GM21619 (cell line): ENCODE data around the gene ILDR1.
"Not testable (repeated sequence)": the region's sequence is repeated elsewhere in the genome, so short reads cannot be mapped to it uniquely, and the experiment has no call there.

Source experiments
- ATAC-seq: cut with Tn5 transposase; IDR thresholded peaks from one replicate; pipeline ENCODE4 v1.9.1; 2021; ENCODE audit not compliant: unreplicated experiment

The ILDR1 gene

DNA sequence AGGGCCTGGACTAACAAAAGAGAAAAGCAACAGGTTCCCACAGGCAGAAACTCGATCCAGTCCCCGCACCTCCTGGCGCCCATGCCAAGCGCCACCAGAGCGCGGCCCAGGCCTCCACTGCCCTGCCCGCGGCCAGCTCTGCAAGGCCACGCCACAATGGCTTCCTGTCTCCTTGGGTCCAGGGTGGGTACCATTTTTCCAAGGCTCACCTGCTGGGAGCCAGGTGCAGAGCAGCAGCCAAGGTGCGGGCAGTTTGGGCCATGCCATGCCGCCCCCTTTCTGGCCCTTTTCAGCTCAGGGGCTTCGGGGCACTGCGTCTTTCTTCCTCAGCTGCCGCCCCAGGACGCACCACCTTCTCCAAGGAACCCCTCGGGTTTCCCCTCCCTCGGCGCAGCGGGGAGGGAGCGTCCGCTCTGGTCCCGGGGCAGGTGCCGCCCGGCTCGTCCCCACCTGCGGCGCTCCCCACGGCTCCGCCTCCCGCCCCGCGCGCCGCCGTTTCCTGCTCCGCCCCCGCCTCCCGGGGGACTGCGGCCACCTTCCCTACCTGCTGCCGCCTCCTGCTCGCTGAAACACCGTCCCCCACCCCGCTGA, at the start of gene ILDR1:
TSS of gene ILDR1 (minus strand) at position 437 of the 591 bp plus-strand sequence. CDS start at position 267, 170 bp downstream.
- no peak for ATAC-seq

DNA sequence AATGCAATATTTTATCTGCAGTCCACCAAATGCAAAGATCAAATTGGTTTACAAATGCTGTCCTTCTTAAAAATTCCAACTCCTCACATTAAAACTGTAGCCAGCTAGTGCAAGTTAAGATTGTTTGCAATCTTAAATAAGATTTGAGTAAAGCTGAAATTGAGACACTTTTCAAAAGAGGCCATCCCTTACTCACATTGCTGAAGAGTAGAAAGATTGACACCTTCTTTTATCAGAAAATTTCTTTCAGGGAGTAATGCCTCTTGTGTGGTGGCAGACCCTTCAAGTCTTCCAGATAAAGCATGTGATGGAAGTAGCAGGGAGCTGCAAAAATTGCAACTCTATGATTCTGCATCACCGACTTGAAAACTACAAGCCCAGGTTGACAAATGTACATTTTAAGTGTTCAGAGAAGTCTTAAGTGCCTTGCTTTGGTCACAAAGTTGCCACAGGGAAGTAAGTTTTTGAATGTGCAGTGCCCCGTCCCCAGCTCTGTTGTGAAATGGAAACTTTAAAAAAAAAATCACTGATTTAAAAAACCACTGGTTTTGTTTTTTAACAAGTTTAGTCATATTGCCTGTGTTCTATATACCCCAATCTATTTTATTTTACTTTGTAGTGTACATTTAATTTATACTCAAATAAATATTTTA, 45.7 kb upstream of the ILDR1 start:
- ATAC-seq, result peak; percentile 18

GRCh38 chr3:122067214-122067550, 45.1 kb upstream of the ILDR1 start:
- peak; percentile 61 for ATAC-seq

GRCh38 chr3:122066331-122067213, 44.5 kb upstream of the ILDR1 start:
- ATAC-seq, result peak; percentile 11

- no peak for ATAC-seq
Measured at GRCh38 chr3:122064326-122064725, 42.3 kb upstream of the ILDR1 start.

- ATAC-seq, result no peak
Measured at GRCh38 chr3:122063908-122064307, 41.9 kb upstream of the ILDR1 start.

DNA sequence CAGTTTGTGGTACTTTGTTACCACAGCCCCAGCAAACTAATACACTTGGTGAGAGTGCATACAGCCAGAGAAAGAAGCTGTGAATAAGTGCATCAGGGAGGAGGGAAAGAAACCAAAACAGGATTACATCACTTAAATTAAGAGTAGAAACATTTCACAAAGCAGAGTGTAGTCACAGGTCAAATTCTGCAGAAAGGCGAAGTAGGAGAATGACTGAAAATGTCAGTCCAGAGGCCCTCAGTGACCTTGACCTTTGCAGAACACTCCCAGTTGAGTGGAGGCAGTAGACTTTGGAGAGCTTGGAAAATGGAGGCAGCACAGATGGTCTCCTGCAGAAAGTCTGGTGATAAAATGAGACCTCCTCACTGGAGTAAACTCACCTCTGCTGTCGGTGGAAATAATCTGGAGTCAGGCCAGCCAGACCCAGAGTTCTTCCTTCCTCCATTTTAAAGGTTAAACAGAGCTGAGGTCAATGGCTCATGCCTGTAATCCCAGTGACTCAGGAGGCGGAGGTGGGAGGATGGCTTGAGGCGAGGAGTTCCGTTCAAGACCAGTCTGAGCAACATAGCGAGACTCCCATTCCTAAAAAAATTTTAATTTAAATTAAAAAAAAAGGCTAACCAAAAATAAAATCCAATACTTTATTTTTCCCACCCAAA, 38.1 kb upstream of the ILDR1 start:
- no peak for ATAC-seq

GRCh38 chr3:122058294-122058693, 36.2 kb upstream of the ILDR1 start:
- ATAC-seq, result no peak

DNA sequence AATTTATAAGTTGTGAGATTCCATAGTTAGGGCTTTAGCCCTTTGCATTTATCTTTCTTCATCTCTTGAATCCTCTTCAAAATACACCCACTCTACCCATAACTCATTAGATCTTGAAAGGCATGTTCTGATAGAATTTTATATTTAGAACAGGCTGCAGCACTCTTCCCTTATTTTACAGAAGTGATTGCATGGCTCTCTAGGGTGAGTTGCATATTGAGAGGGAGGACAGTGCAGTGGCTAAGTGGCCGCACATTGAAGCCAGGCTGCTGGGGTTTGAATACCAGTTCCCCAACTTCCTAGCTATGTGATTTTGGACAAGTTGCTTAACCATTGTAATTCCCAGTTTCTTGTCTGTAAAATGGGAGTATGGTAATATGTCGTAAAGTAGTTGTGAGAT, 35.6 kb upstream of the ILDR1 start:
- ATAC-seq, result no peak

GRCh38 chr3:122055215-122055614, 33.2 kb upstream of the ILDR1 start, which contains the start of gene CD86:
CD86 (plus strand) TSS chr3:122055362; CDS start chr3:122055490, 128 bp downstream.
- peak; percentile 78 for ATAC-seq

GRCh38 chr3:122052968-122053367, 30.9 kb upstream of the ILDR1 start:
- peak; percentile 44 for ATAC-seq

DNA sequence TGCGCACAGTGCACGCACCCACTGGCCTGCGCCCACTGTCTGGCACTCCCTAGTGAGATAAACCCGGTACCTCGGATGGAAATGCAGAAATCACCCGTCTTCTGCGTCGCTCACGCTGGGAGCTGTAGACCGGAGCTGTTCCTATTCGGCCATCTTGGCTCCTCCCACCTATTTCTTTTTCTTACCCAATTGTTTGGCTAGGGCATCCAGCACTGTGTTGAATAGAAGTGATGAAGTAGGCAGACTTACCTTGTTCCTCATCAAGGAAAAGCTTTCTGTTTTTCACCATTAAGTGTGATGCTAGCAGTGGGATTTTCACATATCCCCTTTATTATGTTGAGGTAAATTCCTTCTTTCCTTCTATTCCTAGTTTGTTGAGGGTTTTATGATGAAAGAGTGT, 25.7 kb upstream of the ILDR1 start:
- ATAC-seq, result not testable (repeated sequence)

GRCh38 chr3:122047296-122047695, 25.2 kb upstream of the ILDR1 start:
- not testable (repeated sequence) for ATAC-seq

- ATAC-seq, result no peak
Measured at GRCh38 chr3:122033023-122033422, 11.0 kb upstream of the ILDR1 start.

DNA sequence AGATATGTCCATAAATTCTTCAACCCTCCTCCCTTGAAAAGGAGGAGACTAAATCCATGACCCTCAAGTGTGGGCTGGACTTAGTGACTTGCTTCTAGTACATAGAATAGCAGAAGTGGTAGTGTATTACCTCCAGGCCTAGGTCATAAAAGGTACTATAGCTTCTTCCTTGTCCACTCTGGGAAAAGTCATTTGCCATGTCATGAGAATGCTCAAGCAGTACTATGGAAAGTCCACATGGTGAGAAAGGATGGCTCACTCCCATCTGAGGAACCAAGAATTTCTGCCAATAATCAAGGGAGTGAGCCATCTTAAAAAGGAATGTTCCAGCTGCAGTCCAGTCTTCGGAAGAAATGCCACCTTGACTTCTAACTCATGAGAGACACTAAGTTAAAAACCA, 10.5 kb upstream of the ILDR1 start:
- ATAC-seq, result no peak

GRCh38 chr3:122031123-122031468, 9.0 kb upstream of the ILDR1 start:
- ATAC-seq, result peak; percentile 39

DNA sequence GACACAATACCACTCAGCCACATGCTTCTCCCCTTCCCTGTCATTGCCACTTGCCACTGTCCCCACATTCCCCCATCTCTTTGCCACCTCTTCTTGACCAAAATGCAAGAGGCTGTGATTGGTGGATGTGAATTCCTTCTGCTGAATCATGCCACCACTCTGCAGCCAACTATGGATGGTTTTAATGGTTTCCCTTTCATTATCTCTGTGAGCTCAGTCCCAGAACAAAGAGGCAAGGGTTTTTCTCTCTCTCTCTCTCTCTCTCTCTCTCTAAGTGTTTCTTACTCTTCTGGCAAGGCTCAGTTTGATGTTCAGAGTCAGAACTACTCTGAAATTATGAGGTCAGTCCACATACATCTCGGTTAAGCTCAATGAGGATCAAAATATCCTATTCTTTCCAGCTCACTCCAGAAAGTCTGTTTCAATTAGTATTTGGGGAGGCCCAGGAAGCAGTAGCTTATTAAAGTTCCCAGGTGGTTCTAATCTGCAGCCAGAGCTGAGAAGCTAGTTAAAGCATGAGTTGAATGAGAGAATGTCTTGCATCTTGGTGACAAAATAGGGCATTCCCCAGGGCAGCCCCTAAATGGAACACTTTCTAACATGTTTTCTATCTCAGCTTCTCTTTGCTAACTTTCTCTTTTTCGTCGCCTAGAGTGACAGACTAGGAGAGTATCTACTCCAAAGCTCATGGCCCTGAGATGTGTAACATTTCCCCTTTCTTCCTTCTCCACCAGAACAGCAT, 8.5 kb upstream of the ILDR1 start:
- ATAC-seq, result peak; percentile 51

GRCh38 chr3:122025296-122025695, 3.2 kb upstream of the ILDR1 start:
- peak; percentile 89 for ATAC-seq

DNA sequence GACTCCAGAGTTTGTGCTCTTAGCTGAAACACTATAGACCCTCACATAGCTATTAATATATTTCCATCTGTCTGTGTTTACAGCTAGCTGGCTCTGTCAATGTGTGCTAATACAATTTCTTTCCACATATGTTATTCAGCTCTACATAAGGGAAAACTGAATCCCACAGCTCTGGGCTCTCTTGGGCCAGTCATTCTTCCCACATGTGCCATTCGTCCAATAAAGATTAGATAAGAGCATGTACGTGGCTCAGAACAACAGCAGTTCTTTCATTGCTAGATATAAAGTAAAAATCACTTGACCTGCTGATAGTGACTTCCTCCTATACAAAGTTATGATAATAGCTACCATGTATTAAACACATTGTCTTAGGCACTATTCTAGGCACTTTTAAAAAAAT, 2.8 kb upstream of the ILDR1 start:
- no peak for ATAC-seq

- no peak for ATAC-seq
Measured at GRCh38 chr3:122023335-122023910, 1.4 kb upstream of the ILDR1 start.
